Nephron (organoid): Measurements from ENCODE around the gene HES5.
A peak's percentile ranks its signal among the peaks of the same experiment; 100 is the strongest.

Experiments
- H3K27ac Mint-ChIP-seq, 3 experiments: 2 replicates each; pipeline ENCODE4 v1.8.0; 2020; ENCODE audit warnings: mixed read lengths in 3 of 3, mild to moderate bottlenecking in 2 of 3, moderate library complexity in 1 of 3
- H3K27me3 Mint-ChIP-seq: 2 replicates; pipeline ENCODE4 v1.8.0; 2021; ENCODE audit warnings: low read depth, mild to moderate bottlenecking, moderate library complexity, mixed read lengths
- H3K36me3 Mint-ChIP-seq: 2 replicates; pipeline ENCODE4 v1.8.0; 2020; ENCODE audit warnings: low read depth, mixed read lengths
- H3K4me1 Mint-ChIP-seq: 2 replicates; pipeline ENCODE4 v1.8.0; 2020; ENCODE audit warnings: mixed read lengths
- H3K4me3 Mint-ChIP-seq, 3 experiments: 2 replicates each; pipeline ENCODE4 v1.8.0; 2020; ENCODE audit warnings: mild to moderate bottlenecking in 3 of 3, mixed read lengths in 3 of 3, moderate library complexity in 2 of 3
- H3K9me3 Mint-ChIP-seq: 2 replicates; pipeline ENCODE4 v1.8.0; 2020; ENCODE audit warnings: mixed read lengths
- TF ChIP-seq, protein P1 (sequence below), 3 experiments: fragments of 200-600 bp; sonication (generic); IDR thresholded peaks; one replicate each; pipeline ENCODE4 v1.5.0; 2021; ENCODE audit warnings: antibody characterized with exemption in 3 of 3; ENCODE audit not compliant: unreplicated experiment in 3 of 3

Gene HES5

GRCh38 chr1:2547210-2548067 is 17.4 kb upstream of the HES5 start:
- peaks cover 4% of the 10 kb centered on the region for H3K27me3 Mint-ChIP-seq
- H3K36me3 Mint-ChIP-seq, result no peaks in the 10 kb centered on the region
- TF ChIP-seq, protein P1, sequence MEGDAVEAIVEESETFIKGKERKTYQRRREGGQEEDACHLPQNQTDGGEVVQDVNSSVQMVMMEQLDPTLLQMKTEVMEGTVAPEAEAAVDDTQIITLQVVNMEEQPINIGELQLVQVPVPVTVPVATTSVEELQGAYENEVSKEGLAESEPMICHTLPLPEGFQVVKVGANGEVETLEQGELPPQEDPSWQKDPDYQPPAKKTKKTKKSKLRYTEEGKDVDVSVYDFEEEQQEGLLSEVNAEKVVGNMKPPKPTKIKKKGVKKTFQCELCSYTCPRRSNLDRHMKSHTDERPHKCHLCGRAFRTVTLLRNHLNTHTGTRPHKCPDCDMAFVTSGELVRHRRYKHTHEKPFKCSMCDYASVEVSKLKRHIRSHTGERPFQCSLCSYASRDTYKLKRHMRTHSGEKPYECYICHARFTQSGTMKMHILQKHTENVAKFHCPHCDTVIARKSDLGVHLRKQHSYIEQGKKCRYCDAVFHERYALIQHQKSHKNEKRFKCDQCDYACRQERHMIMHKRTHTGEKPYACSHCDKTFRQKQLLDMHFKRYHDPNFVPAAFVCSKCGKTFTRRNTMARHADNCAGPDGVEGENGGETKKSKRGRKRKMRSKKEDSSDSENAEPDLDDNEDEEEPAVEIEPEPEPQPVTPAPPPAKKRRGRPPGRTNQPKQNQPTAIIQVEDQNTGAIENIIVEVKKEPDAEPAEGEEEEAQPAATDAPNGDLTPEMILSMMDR (IDR thresholded peaks at IDR 0.05; ENCODE audit: unreplicated experiment in 3 of 3), result no peak
- no peaks in the 10 kb centered on the region for H3K9me3 Mint-ChIP-seq
- peak overlapping the region in 2 of 3 experiments; percentile 48 to 79 for H3K4me3 Mint-ChIP-seq
- peak overlapping the region; percentile 23 to 72 (median 62) for H3K27ac Mint-ChIP-seq
- H3K4me1 Mint-ChIP-seq, result no peaks in the 10 kb centered on the region

DNA sequence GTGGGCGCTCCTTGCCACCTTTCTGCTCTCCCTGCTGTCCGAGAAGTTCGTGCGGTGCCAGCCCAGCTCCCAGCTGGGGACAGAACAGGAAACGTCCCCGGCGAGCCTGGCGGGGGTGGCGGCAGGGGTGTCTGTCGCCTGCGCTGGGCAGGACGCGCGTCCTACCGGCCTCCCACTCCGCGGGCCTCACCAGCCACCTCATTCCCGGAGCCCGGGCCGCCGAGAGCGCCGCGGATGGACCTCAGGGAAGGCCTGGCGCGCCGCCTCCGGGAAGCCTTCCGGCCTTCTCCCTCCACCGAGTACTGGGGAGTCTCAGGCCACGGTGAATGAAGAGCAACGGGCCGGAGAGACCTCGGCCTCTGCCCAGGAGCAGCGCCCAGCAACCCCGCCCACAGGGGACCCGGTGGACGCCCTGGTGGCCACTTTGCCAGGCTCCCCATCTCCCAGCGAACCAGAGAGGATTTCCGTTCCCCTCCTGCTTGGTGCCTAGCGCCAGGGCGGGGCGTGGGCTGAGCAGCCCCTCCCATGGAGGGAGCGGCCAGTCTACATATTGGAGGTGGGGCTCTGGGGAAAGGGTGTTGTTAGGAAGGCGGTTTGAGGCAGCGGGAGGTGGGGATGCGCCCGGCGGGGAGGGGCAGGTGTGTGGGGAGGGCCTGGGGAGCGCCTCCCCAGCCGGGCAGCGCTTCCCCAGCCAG is 16.6 kb upstream of the HES5 start:
- Mint-ChIP-seq H3K4me1 (no peaks in the 10 kb centered on the region), H3K27ac (peak overlapping the region in 2 of 3 experiments; percentile 23 to 72), H3K9me3 (no peaks in the 10 kb centered on the region), H3K4me3 (peak overlapping the region; percentile 73 to 82 (median 79)), H3K36me3 (no peaks in the 10 kb centered on the region), H3K27me3 (peaks cover 4% of the 10 kb centered on the region)
- TF ChIP-seq, protein P1 (IDR thresholded peaks at IDR 0.05; ENCODE audit: unreplicated experiment in 3 of 3), result peak in 1 of 3 experiments; percentile 8

- H3K4me1 Mint-ChIP-seq, result peaks cover 7% of the 10 kb centered on the region
- no peak overlapping the region for H3K27ac Mint-ChIP-seq
- TF ChIP-seq, protein P1 (IDR thresholded peaks at IDR 0.05; ENCODE audit: unreplicated experiment in 3 of 3), result no peak
- peak overlapping the region in 1 of 3 experiments; percentile 79 for H3K4me3 Mint-ChIP-seq
- H3K36me3 Mint-ChIP-seq, result no peaks in the 10 kb centered on the region
- H3K9me3 Mint-ChIP-seq, result no peaks in the 10 kb centered on the region
- peaks cover 4% of the 10 kb centered on the region for H3K27me3 Mint-ChIP-seq
Observed at GRCh38 chr1:2545754-2546514, 15.9 kb upstream of the HES5 start.

- TF ChIP-seq, protein P1 (IDR thresholded peaks at IDR 0.05; ENCODE audit: unreplicated experiment in 3 of 3), result no peak
- peaks cover 4% of the 10 kb centered on the region for H3K27me3 Mint-ChIP-seq
- H3K9me3 Mint-ChIP-seq, result no peaks in the 10 kb centered on the region
- no peaks in the 10 kb centered on the region for H3K36me3 Mint-ChIP-seq
- no peak overlapping the region for H3K4me3 Mint-ChIP-seq
- peaks cover 7% of the 10 kb centered on the region for H3K4me1 Mint-ChIP-seq
- no peak overlapping the region for H3K27ac Mint-ChIP-seq
Observed at GRCh38 chr1:2544875-2545640, 15.0 kb upstream of the HES5 start.

DNA sequence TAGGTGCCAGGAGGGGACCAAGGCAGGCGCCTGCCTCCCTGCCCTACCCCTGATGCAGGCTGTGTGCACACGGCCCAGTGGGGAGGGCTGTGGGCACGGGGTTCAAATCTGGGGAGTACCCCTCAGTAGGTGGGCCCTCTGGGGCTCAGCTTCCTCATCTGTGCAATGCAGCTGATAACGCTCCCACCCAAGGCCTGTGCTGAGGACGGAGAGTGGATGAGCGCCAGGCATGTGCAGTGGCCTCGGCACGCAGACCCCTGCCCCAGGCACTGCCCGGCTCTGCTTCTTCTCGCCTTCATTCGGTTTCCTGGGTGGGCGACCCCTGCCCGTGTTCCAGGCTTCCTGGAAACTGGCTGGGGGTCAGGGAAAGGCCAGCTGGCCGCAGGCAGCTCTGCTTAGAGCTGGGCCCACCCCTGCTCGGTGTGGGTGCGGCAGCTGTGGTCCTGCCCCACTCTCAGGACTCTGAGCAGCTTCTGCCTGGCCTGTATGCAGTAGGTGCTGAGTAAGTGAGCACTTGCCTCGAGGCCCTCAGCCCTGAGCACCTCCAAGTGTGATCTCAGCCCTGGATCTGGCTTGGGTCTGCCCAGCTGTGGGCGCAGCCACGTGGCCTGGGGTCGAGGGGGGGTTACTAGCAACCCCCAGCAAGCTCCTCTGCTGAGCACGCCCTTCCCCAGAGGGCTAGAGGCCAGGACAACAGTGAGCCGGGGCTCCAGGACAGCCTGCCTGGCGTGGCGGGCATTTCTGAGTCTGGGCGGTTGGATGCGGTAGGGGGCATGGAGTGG is 14.2 kb upstream of the HES5 start:
- Mint-ChIP-seq H3K36me3 (no peaks in the 10 kb centered on the region), H3K27ac (peak overlapping the region in 1 of 3 experiments; percentile 11), H3K9me3 (no peaks in the 10 kb centered on the region), H3K4me1 (peaks cover 7% of the 10 kb centered on the region), H3K27me3 (peaks cover 4% of the 10 kb centered on the region), H3K4me3 (no peak overlapping the region)
- TF ChIP-seq, protein P1 (IDR thresholded peaks at IDR 0.05; ENCODE audit: unreplicated experiment in 3 of 3), result no peak
